Measurements from ENCODE around the gene PATJ.

Gene PATJ

DNA sequence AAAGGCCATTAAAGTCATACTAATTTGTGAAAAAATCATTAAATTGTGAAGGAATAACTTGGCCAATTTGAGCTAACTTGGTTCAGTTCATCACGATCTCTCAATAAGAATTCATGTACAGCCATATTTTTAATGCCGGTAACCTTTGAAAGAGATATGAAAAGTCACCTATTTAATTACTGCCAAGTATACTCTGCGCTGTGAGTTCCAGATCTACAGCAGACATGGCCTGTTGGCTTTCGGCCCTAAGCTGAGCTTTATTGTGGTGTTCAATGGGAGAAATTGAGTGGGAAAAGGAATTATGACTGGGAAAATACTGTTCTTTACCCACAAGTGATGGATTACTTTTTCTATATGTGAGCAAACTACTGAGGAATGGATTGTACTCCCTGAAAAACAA is 292.5 kb downstream of the PATJ start:
- H3K9ac ChIP-seq, result no peak overlapping the region
- TF ChIP-seq, protein P1, sequence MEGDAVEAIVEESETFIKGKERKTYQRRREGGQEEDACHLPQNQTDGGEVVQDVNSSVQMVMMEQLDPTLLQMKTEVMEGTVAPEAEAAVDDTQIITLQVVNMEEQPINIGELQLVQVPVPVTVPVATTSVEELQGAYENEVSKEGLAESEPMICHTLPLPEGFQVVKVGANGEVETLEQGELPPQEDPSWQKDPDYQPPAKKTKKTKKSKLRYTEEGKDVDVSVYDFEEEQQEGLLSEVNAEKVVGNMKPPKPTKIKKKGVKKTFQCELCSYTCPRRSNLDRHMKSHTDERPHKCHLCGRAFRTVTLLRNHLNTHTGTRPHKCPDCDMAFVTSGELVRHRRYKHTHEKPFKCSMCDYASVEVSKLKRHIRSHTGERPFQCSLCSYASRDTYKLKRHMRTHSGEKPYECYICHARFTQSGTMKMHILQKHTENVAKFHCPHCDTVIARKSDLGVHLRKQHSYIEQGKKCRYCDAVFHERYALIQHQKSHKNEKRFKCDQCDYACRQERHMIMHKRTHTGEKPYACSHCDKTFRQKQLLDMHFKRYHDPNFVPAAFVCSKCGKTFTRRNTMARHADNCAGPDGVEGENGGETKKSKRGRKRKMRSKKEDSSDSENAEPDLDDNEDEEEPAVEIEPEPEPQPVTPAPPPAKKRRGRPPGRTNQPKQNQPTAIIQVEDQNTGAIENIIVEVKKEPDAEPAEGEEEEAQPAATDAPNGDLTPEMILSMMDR (IDR thresholded peaks at IDR 0.05), result no peak
- no peak overlapping the region for H3K4me2 ChIP-seq (ENCODE audit: low read length)
- H3K9me3 ChIP-seq (ENCODE audit: control insufficient read depth, low read length), result no peaks in the 10 kb centered on the region
- H2AFZ ChIP-seq, result no peak overlapping the region
- no peak overlapping the region for H3K27ac ChIP-seq
- H3K79me2 ChIP-seq, result no peaks in the 10 kb centered on the region
- H3K4me3 ChIP-seq (ENCODE audit: low read depth, low read length), result no peak overlapping the region
- no peaks in the 10 kb centered on the region for H3K27me3 ChIP-seq (ENCODE audit: control insufficient read depth, insufficient read depth, low read length)
- no peaks in the 10 kb centered on the region for H3K36me3 ChIP-seq (ENCODE audit: control insufficient read depth, insufficient read depth, low read length)
- no peaks in the 10 kb centered on the region for H3K4me1 ChIP-seq

DNA sequence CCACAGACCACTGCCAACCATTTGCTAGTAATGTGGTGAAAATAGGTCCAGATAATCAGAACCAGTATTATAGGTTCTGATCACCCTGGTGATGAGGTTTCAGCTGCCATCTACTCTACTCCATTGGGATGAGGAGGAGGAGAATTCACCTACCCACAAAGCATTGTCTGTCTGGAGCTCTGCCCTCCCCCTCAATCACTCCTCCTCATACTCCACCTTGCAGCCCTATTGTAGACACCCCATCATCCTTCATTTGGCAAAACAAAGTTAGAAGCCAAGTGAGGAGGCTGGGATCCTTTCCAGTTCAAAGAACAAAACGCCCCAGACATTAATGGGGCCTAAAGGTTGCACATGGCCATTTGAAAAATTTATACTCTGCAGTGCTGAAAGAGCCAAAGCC is 295.0 kb downstream of the PATJ start:
- H3K4me3 ChIP-seq (ENCODE audit: low read depth, low read length), result no peak overlapping the region
- H3K9me3 ChIP-seq (ENCODE audit: control insufficient read depth, low read length), result no peaks in the 10 kb centered on the region
- H3K36me3 ChIP-seq (ENCODE audit: control insufficient read depth, insufficient read depth, low read length), result no peaks in the 10 kb centered on the region
- TF ChIP-seq, protein P1 (IDR thresholded peaks at IDR 0.05), result no peak
- H3K27ac ChIP-seq, result no peak overlapping the region
- H3K27me3 ChIP-seq (ENCODE audit: control insufficient read depth, insufficient read depth, low read length), result no peaks in the 10 kb centered on the region
- H3K9ac ChIP-seq, result no peak overlapping the region
- no peak overlapping the region for H3K4me2 ChIP-seq (ENCODE audit: low read length)
- H3K79me2 ChIP-seq, result no peaks in the 10 kb centered on the region
- peaks cover 4% of the 10 kb centered on the region for H3K4me1 ChIP-seq
- H2AFZ ChIP-seq, result no peak overlapping the region

DNA sequence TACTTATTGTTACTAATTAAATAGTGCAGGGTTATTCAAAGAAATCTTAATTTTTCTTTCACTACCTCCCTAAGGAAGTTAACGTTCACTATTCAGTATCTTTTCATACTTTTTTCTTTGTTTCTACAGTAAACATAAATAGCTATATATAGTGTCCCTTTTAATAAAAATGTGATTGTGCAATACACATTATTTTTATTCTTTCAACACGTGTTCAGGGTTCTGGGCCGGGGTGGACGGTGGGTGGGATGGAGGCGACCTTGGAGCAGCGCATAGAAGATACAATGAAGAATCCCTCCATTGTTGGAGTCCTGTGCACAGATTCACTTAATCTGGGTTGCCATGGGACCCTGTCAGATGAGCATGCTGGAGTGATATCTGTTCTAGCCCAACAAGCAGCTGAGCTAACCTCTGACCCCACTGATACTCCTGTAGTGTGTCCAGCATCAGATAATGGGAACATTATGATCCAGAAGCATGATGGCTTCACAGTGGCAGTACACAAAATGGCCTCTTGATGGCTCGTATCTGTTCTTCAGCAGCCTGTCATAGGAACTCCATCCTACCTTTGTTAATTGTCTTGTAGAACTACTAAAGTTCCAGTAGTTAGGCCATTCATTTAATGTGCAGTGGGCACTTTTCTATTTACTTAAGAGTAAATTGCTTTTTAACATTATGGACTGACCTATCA is 296.5 kb downstream of the PATJ start:
- H3K79me2 ChIP-seq, result no peaks in the 10 kb centered on the region
- no peak overlapping the region for H3K4me2 ChIP-seq (ENCODE audit: low read length)
- no peaks in the 10 kb centered on the region for H3K9me3 ChIP-seq (ENCODE audit: control insufficient read depth, low read length)
- peaks cover 4% of the 10 kb centered on the region for H3K4me1 ChIP-seq
- H3K36me3 ChIP-seq (ENCODE audit: control insufficient read depth, insufficient read depth, low read length), result no peaks in the 10 kb centered on the region
- H2AFZ ChIP-seq, result no peak overlapping the region
- no peak overlapping the region for H3K27ac ChIP-seq
- no peak overlapping the region for H3K9ac ChIP-seq
- TF ChIP-seq, protein P1 (IDR thresholded peaks at IDR 0.05), result no peak
- H3K4me3 ChIP-seq (ENCODE audit: low read depth, low read length), result no peak overlapping the region
- H3K27me3 ChIP-seq (ENCODE audit: control insufficient read depth, insufficient read depth, low read length), result no peaks in the 10 kb centered on the region

DNA sequence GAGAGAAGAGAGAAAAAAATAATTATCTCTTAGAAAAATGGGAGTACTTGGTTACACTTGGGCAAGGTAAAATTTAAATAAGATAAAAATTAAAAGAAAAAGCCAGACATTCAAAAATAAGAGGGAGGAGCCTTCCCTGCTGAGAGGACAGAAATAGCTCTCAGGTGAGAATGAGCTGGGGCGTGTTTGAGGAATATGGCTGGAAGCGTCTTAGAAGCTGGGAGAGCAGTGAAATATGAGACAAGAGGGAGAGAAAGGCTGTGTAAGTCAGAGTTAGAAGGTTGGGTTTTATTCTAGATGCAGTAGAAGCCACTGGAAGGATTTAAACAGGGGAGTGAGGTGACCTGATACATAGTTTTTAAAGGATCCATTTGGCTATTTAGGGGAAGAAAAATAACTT is 298.2 kb downstream of the PATJ start:
- Histone ChIP-seq H3K36me3 (ENCODE audit: control insufficient read depth, insufficient read depth, low read length) (no peaks in the 10 kb centered on the region), H3K9me3 (ENCODE audit: control insufficient read depth, low read length) (no peaks in the 10 kb centered on the region), H3K4me3 (ENCODE audit: low read depth, low read length) (no peak overlapping the region), H3K27me3 (ENCODE audit: control insufficient read depth, insufficient read depth, low read length) (no peaks in the 10 kb centered on the region), H3K9ac (no peak overlapping the region), H3K4me2 (ENCODE audit: low read length) (peak overlapping the region; percentile 40), H2AFZ (no peak overlapping the region), H3K4me1 (peaks cover 4% of the 10 kb centered on the region), H3K27ac (peak overlapping the region; percentile 11), H3K79me2 (no peaks in the 10 kb centered on the region)
- TF ChIP-seq, protein P1 (IDR thresholded peaks at IDR 0.05), result no peak

DNA sequence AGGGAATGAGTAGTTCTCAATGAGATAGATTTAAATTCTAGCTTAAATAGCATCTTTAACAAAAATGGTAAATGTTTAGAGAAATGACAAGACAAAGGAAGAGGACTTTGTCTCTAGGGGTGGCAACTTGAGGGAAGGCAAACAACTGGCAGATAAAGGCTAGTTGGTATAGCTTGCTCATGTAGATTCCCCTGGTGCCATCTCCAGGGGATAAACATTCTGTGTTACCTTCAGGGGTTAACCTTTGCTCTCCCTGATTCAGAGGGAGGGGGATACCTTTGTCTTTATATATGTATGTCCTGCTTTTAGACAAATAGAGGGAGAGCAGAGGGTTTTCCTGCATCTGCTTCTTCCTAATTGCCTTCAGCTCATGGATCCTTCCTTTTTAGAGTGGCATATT is 298.7 kb downstream of the PATJ start:
- Histone ChIP-seq H3K27ac (peak overlapping the region; percentile 11), H3K4me1 (peaks cover 6% of the 10 kb centered on the region), H3K79me2 (no peaks in the 10 kb centered on the region), H3K27me3 (ENCODE audit: control insufficient read depth, insufficient read depth, low read length) (no peaks in the 10 kb centered on the region), H3K9me3 (ENCODE audit: control insufficient read depth, low read length) (no peaks in the 10 kb centered on the region), H3K36me3 (ENCODE audit: control insufficient read depth, insufficient read depth, low read length) (no peaks in the 10 kb centered on the region), H3K4me2 (ENCODE audit: low read length) (peak overlapping the region; percentile 40), H3K4me3 (ENCODE audit: low read depth, low read length) (no peak overlapping the region), H2AFZ (no peak overlapping the region), H3K9ac (no peak overlapping the region)
- TF ChIP-seq, protein P1 (IDR thresholded peaks at IDR 0.05), result no peak
